Measurements from ENCODE around the gene TANGO2.

Gene TANGO2

GRCh38 chr22:20020533-20021195 is at the start of gene TANGO2:
Gene TANGO2 (plus strand): TSS chr22:20021110. CDS start chr22:20036799, 15,689 bp downstream.
- peak; percentile 67 for DNase-seq (ENCODE audit: low read depth, low spot score)

DNA sequence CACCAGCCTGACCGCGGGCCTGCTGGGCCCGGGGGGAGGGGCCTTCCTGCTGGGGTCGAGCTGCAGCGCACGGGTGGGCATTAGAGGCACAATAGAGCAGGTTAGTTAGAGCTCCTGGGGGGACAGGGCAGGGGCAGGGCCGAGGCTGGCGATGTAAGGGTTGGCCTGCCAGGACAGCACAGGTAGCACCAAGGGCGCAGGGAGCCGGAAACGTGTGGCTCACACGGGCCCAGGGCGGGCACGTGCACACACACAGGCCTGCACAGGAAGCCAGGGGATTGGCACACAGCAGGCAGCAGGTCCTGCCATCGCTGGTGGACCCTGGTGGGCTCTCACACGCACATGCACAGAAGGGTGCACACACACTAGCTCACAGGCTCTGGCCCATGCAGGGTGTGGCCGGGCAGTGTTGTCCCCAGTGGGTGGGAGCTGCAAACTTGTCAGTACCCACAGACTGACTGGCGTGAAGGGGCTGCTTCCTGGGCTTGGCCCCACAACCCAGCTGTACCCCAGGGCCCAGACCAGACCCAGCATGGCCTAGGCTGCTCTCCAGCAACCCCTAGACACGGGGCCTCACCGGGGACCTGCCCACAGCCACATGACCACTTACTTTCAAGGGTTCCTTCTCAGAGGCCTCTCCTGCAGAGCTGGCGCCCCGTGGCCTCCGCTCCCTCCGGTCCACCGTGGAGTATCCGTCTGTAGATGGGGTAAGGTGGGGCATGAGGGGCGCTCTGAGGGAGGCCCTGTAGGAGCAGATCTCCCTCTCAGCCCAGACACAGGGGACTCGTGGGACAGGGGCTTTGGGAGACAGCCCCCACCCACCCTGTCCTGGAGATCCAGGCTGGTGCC is 49.4 kb upstream of the TANGO2 start:
- DNase-seq (ENCODE audit: low read depth, low spot score), result no peak

DNA sequence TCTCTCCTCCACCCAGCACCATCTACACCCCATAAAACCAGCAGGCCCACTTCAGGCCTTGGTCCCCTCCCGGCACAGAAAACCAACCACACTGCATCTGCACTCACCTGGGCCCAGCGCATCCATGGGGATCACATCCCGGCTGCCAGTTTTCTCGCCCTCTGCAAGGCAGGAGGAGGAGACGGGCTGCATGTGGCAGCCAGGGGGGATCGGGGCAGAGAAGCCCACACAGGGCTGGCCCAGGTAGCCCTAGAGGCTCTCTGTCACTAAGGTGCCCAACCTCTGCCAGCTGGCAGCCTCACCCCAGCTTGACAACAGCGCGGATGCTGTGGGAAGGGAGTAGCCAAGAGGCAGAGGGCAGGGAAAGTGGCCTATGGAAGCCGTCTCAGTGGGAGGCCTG is 48.7 kb upstream of the TANGO2 start:
- DNase-seq (ENCODE audit: low read depth, low spot score), result no peak

DNA sequence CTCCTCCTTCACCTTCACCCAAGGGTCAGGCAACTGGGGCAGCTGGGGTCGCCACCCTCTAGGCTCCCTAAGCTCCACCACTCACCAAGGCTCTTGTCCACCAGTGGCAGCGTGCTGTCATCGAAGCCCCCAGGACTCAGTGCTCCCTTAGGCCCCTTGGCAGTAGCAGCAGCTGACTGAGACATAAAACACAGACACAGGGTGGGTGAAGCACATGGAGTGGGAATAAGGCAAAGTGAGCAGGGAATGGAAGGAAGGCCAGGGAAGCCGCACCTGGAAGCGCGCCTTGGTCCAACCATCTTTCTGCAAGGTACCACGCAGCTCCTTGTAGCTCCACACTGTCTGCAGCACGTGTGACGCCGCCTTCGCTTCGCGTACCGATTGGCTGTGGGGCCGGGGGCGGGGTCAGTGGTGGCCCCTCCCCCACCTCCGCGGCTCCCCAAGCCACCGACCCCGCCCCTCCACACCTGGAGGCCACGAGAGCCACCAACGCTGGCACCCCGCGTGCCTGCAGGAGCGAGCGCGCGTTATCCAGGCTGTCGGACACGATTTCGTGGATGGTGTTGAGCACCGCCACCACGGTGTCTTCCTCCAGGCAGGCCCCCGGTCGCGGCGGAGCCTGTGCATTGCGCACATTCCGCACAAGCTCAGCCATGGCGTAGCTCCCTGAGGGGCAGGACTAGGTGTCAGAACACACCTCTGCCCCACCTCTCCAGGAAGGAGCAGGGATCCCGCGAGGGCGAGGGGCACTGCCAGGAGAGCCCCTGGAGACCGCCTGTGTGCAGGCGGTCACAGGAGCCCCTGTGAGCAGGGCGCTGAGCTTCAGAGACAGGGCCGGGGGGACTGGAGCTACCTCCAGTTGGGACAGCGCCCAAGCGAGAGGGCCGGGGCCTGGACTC is 48.0 kb upstream of the TANGO2 start:
- no peak for DNase-seq (ENCODE audit: low read depth, low spot score)

GRCh38 chr22:19973551-19974267 is 47.2 kb upstream of the TANGO2 start:
- no peak for DNase-seq (ENCODE audit: low read depth, low spot score)

- no peak for DNase-seq (ENCODE audit: low read depth, low spot score)
Observed at GRCh38 chr22:19974268-19974861, 46.5 kb upstream of the TANGO2 start.

DNA sequence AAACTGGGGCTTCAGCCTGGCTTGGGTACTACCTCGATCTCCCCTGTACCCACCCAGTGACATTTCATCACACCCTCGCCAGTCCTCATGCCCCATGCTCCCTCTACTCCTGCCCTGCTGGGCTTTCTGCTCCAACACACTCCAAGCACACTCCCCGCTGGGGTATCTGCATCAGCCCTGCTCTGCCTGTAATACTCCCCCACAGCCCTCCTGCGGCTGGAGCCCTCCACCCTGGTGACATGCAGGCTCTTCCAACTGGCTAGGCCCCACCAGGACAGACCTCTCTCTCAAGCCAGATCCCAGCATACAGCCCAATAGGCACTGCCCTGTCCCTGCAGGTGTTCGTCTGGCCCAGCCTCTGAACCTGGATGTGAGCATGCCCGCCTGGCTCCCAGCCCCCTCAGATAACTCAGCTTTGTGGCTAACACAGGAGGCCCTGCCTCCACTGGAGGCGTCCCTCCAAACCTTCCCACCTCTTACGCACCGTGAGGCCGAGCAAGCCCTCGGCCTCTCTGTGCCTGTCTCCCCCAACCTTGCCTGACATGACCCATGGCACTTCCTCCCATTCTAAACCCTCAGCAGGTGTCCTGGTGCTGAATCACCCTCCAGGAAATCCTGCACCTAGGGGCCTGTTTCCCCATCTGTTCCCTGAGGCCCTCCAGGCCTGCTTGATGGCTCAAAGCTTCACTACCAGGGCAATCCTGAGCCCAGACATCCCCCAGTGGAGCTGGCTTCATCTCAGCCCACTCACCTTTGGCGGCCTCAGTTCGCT is 45.8 kb upstream of the TANGO2 start:
- DNase-seq (ENCODE audit: low read depth, low spot score), result no peak

DNA sequence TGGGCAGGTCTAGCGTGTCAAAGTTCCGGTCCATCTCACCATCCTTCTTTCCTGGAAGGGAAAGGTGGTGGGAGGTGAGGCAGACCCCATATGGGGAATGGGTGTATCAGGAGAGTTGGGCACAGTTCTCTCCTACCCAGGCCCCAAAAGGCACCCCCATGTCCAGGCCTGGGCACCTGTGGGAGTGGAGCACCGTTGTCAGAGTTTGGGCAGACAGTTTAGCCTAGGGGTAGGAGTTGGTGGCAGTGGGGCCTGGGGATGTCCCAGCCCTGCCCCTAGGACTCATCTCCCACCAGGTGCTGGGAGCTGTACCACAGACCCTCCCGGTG is 45.2 kb upstream of the TANGO2 start:
- no peak for DNase-seq (ENCODE audit: low read depth, low spot score)

DNA sequence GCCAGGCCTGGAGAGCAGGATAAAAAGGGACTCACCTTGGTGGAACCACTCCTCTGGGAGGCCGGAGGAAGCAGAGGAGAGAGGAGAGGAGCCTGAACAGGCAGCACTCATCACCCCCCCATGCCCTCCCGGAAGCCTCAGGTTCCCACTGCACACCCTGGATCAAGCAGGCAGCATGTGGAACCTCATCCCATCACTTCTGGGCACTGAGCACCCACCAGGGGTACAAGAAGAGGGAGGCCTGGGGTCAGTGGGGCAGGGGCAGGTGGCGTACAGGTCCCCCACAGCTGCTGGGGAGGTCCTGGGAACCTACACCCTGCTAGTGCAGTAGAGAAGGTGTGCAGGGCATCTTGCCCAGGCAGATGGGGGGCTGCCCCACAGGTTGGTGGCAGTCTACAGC is 44.2 kb upstream of the TANGO2 start:
- no peak for DNase-seq (ENCODE audit: low read depth, low spot score)

DNA sequence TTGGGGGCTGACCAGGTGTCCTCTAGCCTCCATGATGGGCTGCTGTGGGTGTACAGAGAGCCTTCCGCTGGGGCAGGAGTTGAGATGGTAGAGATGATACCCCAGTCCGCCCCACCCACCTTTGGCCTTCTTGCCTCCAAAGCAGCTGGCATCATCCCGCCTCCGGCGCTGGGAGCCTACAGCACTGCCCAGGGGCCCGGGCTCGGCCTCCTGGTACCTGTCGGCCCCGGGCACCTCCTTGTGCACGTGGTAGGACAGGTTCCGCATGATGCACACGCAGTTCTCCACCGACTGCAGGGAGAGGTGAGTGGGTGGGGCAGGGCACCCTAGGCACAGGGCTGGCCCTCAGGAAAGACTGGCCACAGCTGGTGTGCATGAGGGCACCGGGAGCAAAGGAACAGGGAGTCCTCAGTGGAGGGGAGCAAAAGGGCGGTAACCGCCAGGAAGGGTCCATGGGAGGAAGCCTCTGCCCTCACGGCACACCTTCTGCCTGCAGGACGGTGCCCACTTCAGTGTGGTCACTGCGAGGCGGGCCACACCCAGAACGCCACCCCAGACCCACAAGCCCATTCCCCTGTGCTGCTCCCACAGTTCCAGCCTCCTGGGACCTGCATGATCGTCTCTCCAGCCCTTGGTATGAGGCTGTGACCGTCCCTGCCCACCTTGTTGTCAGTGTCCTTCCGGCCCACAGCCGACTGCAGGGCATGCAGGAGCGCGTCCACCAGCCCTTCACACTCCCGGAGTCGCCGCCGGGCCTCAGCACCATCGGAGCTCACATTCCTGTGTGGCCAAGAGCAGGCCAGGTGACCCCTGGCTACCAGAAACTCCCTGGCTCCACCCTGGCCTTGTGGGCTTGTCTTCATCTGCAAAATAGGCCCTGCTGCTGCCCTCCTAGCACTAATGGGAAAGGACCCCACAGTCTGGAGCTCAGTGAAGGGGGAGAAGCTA is 43.3 kb upstream of the TANGO2 start:
- DNase-seq (ENCODE audit: low read depth, low spot score), result no peak

DNA sequence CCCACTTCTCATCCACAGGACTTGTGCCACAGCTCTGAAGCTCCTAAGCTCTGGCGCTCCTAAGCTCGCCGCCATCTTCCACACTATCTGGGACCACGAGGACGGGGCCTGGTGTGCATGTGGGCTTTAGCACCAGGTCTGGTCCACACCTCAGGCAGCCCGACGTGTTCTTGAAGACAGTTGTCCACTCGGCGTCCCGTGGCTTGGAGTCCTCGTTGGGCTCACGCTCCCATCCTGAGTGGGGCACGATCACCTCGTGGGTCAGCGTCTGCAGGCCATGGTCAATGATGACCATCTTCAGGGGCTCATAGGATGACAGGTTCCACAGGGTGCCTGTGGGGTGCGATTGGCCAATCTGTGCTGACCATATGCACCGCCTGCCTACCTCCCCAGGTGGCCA is 42.2 kb upstream of the TANGO2 start:
- DNase-seq (ENCODE audit: low read depth, low spot score), result no peak

GRCh38 chr22:19979712-19980493 is 41.0 kb upstream of the TANGO2 start:
- no peak for DNase-seq (ENCODE audit: low read depth, low spot score)

GRCh38 chr22:19980766-19981165 is 40.1 kb upstream of the TANGO2 start:
- no peak for DNase-seq (ENCODE audit: low read depth, low spot score)

DNA sequence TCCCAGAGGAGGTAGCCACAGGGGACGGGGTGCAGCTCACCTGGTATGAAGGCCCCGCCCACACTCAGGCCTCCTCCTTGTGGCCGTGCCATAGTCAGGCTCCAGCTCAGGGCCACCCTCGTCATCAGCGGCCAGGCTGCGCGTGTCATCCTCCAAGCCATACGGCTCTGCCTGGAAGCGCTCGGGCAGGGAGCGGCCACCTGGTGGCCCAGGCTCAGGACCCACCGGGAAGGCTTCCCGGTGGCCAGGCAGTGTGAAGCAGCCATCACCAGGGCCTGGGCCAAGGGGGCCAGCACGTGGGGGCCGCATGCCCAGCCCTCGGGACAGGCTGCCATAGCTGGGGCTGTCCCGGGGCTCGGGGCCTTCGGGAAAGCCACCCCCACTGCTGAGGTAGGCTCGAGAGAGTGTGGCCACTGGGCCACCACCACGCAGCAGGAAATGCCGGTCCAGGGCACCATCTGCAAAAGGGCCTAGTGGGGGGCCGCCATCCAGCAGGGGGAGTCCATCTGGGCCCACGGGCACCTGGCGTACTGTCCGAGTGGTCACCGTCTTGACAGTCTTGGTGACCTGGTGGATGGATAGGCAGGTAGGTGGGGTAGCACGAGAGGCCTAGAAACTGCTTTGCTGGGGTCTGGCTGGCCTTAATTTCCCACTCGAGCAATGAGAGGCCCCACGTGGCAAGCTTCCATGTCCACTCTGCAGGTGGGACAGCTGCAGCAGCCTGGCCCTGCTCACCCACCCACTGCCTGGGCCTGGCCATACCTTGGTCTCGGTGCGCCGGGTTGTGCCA is 39.5 kb upstream of the TANGO2 start:
- no peak for DNase-seq (ENCODE audit: low read depth, low spot score)

GRCh38 chr22:19981961-19982920 is 38.7 kb upstream of the TANGO2 start:
- DNase-seq (ENCODE audit: low read depth, low spot score), result no peak

DNA sequence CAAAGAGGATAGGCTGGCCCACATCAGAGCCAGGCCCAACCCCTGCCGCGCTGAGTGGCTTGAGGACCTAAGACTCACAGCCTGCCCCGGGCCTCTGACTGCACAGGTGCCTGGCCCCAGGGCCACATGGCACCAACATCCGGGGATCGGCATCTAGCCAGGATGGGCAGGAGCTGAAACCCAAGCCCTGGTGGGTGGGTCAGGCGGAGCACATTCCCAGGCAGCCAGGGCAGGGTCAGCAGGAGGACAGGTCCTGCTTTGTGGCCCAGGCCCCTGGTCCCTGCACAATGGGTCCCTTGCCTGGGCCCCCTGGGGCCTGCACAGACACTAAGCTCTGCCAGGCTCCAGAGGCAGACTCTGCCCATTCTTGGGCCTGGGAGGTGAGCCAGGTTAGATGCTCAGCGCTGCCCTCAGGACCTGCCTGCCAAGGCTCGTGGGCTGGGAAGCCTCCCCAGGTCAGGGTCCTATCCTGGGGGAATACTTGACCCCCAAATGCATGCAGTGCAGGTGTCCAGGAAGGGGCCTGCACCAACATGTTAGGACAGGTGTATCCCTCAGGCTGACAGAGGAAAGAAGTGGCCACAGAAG is 37.8 kb upstream of the TANGO2 start:
- DNase-seq (ENCODE audit: low read depth, low spot score), result no peak

All from smooth muscle cell of the brain vasculature (primary cell).